ENCODE results near the gene CXCL11. TPM values are rescaled to one million over a fixed set of nuclear protein-coding genes. Genes with fewer than 3 reads are reported as not detected.
"Not testable (repeated sequence)": the region's sequence is repeated elsewhere in the genome, so short reads cannot be mapped to it uniquely, and the experiment has no call there.

Gene CXCL11
- total RNA-seq, 1 donor from 2014 or later, result 0.24 TPM

- no peak for ATAC-seq
Measured at GRCh38 chr4:76000279-76000678, 35.6 kb downstream of the CXCL11 start.

- not testable (repeated sequence) for ATAC-seq
Measured at GRCh38 chr4:75998525-75999147, 37.2 kb downstream of the CXCL11 start.

GRCh38 chr4:75997946-75998345 lies 37.9 kb downstream of the CXCL11 start:
- ATAC-seq, result no peak

GRCh38 chr4:75997081-75997480 lies 38.8 kb downstream of the CXCL11 start:
- no peak for ATAC-seq

- ATAC-seq, result peak; percentile 25
Measured at GRCh38 chr4:75995727-75996126, 40.1 kb downstream of the CXCL11 start.

GRCh38 chr4:75992462-75992861 lies 43.4 kb downstream of the CXCL11 start:
- ATAC-seq, result no peak

GRCh38 chr4:75989846-75990528 lies 45.9 kb downstream of the CXCL11 start:
- peak; percentile 15 for ATAC-seq

- ATAC-seq, result no peak
Measured at GRCh38 chr4:75985116-75985515, 50.8 kb downstream of the CXCL11 start.

Other genes starting within 250 kb of the CXCL11 start
- gene PPEF2, start 133.6 kb downstream of the CXCL11 start, total RNA-seq, result not detected
- 22.9 TPM for gene NAAA, start 95.1 kb downstream of the CXCL11 start, total RNA-seq
- gene SDAD1, start 45.1 kb downstream of the CXCL11 start, total RNA-seq, result 27.5 TPM
- not detected for gene CXCL9, start 28.6 kb downstream of the CXCL11 start, total RNA-seq
- gene CXCL10, start 12.6 kb downstream of the CXCL11 start, total RNA-seq, result 0.32 TPM
- not detected for gene ART3, start 38.6 kb upstream of the CXCL11 start, total RNA-seq
- gene NUP54, start 112.3 kb upstream of the CXCL11 start, total RNA-seq, result 31.7 TPM
- 70.0 TPM for gene SCARB2, start 177.8 kb upstream of the CXCL11 start, total RNA-seq
- 0.20 TPM for gene FAM47E, start 215.7 kb upstream of the CXCL11 start, total RNA-seq